ENCODE measurements around the gene SOAT2. TPM values are rescaled to one million over a fixed set of nuclear protein-coding genes. Genes with fewer than 3 reads are reported as not detected.

SOAT2 gene
- total RNA-seq, 1 experiment from 2014 or later, result not detected

- no peak overlapping the region for H4K91ac ChIP-seq (ENCODE audit: insufficient read length, low read depth, low read length)
- H3K4ac ChIP-seq (ENCODE audit: low read depth, low read length), result no peak overlapping the region
- no peak overlapping the region for H3K23ac ChIP-seq (ENCODE audit: insufficient read length, low read depth, low read length)
- no peak overlapping the region for H3K4me2 ChIP-seq (ENCODE audit: insufficient read depth, insufficient read length, low read length)
- no peak overlapping the region; the same call in 1 of the 2 replicates for H3K14ac ChIP-seq (ENCODE audit: insufficient read depth, low read length)
- no peak overlapping the region for H4K5ac ChIP-seq (ENCODE audit: insufficient read length, low read depth, low read length)
- no peak overlapping the region for H2BK15ac ChIP-seq (ENCODE audit: low read depth, low read length)
- no peak overlapping the region; a peak in 1 of 5 replicates for H3K4me3 Mint-ChIP-seq
- H3K56ac ChIP-seq (ENCODE audit: insufficient read length, low read depth, low read length), result no peak overlapping the region
- peaks cover 3% of the 10 kb centered on the region; the same call in 1 of the 2 replicates for H3K4me1 ChIP-seq (ENCODE audit: insufficient read depth, low read length)
- H3K27ac ChIP-seq (ENCODE audit: insufficient read length, low read depth, low read length), result no peak overlapping the region
- peaks cover 46% of the 10 kb centered on the region in 2 experiments for H3K4me1 Mint-ChIP-seq
- no peaks in the 10 kb centered on the region for H3K79me2 ChIP-seq (ENCODE audit: insufficient read depth, low read length)
- no peak overlapping the region for H4K8ac ChIP-seq (replicated peaks; ENCODE audit: insufficient read length, low read depth, low read length)
- H2BK20ac ChIP-seq (ENCODE audit: low read depth, low read length, poor library complexity, severe bottlenecking), result no peak overlapping the region
- H3T11ph ChIP-seq (ENCODE audit: low read length), result no peak overlapping the region
- H3K27me3 Mint-ChIP-seq (ENCODE audit: low read depth), result peaks cover 11% of the 10 kb centered on the region
- DNase-seq, result no peak
- H3K9me3 Mint-ChIP-seq, result no peaks in the 10 kb centered on the region
- H3K23me2 ChIP-seq (ENCODE audit: insufficient read length, low read depth, low read length, poor library complexity, severe bottlenecking), result no peaks in the 10 kb centered on the region
- no peak overlapping the region for H3K18ac ChIP-seq (ENCODE audit: insufficient read length, low read depth, low read length)
- no peaks in the 10 kb centered on the region for H3K79me1 ChIP-seq (ENCODE audit: insufficient read depth, low read depth, low read length, poor library complexity, severe bottlenecking)
- H2BK12ac ChIP-seq (ENCODE audit: insufficient read length, low read depth, low read length), result no peak overlapping the region
- peaks cover 2% of the 10 kb centered on the region; the same call in 1 of the 2 replicates for H3K27me3 ChIP-seq (ENCODE audit: insufficient read depth, low read length)
- H3K27ac Mint-ChIP-seq, result peak overlapping the region in 2 of 3 experiments; percentile 25 to 28; a peak in 2 of 7 replicates
- H2AFZ ChIP-seq (ENCODE audit: low read length), result no peak overlapping the region
- no peak overlapping the region for H2AK5ac ChIP-seq (ENCODE audit: insufficient read length, low read length)
- no peaks in the 10 kb centered on the region for H3K9me3 ChIP-seq (ENCODE audit: control insufficient read depth, low read depth, low read length)
- TF ChIP-seq, protein P1, sequence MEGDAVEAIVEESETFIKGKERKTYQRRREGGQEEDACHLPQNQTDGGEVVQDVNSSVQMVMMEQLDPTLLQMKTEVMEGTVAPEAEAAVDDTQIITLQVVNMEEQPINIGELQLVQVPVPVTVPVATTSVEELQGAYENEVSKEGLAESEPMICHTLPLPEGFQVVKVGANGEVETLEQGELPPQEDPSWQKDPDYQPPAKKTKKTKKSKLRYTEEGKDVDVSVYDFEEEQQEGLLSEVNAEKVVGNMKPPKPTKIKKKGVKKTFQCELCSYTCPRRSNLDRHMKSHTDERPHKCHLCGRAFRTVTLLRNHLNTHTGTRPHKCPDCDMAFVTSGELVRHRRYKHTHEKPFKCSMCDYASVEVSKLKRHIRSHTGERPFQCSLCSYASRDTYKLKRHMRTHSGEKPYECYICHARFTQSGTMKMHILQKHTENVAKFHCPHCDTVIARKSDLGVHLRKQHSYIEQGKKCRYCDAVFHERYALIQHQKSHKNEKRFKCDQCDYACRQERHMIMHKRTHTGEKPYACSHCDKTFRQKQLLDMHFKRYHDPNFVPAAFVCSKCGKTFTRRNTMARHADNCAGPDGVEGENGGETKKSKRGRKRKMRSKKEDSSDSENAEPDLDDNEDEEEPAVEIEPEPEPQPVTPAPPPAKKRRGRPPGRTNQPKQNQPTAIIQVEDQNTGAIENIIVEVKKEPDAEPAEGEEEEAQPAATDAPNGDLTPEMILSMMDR (conservative IDR thresholded peaks at IDR 0.05), result no peak
- H3K36me3 Mint-ChIP-seq (ENCODE audit: insufficient read depth in 1 of 3, low read depth in 3 of 3), result peaks cover 3 to 15% (median 9%) of the 10 kb centered on the region in 3 experiments
- H2BK120ac ChIP-seq (ENCODE audit: low read depth, low read length, poor library complexity, severe bottlenecking), result no peak overlapping the region
- no peak overlapping the region for H2BK5ac ChIP-seq (ENCODE audit: insufficient read length, low read length)
- no CpG with 5 or more reads among the region's 13 CpGs for WGBS (ENCODE audit: extremely low coverage, insufficient read length, low lambda C conversion rate)
- no peak overlapping the region for H3K9ac ChIP-seq (ENCODE audit: extremely low read depth, insufficient read length, low read length)
- H4K20me1 ChIP-seq (ENCODE audit: control insufficient read depth, insufficient read depth, insufficient read length), result no peaks in the 10 kb centered on the region
These were observed 35.1 kb upstream of the SOAT2 start for GRCh38 chr12:53067993-53068770.

Data from H9 (cell line).